Measurements from ENCODE around the gene NMUR1. TPM values are rescaled to one million over a fixed set of nuclear protein-coding genes. Genes with fewer than 3 reads are reported as not detected.

NMUR1 gene
- total and polyA plus RNA-seq, 5 donors from 2014 or later: 0.25 to 0.90 (median 0.35) TPM

DNA sequence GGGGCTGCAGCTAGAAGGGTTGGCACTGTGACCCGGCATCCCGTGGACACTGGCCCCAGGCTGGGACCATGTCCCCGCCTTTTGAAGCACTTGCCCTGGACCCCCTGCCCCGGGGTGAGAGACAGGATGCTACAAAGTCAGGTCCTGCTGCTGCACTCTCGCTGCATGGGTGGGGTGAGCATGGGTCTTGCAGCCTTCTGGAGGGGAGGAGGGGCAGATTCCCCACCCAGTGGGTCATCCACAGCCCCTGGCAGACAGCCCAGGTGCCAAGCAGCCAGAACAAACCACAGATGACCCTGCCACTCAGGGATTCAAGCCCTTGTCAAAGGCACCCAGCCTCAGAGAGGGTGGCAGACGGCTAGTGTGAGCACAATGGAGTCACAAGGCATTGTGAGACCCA lies 5.7 kb upstream of the NMUR1 start:
- H3K27ac Mint-ChIP-seq: no peak overlapping the region
- no peak overlapping the region for H3K4me3 ChIP-seq (ENCODE audit: low read depth, low read length)
- no peaks in the 10 kb centered on the region for H3K36me3 Mint-ChIP-seq
- ATAC-seq (ENCODE audit: low read depth in 2 of 2) (no peak), DNase-seq (no peak)
- H3K4me3 Mint-ChIP-seq: no peak overlapping the region
- peaks cover 0 to 6% (median 0%) of the 10 kb centered on the region in 7 donors for H3K9me3 Mint-ChIP-seq
- H3K4me1 Mint-ChIP-seq: peaks cover 0 to 17% (median 7%) of the 10 kb centered on the region in 4 donors
- H3K36me3 ChIP-seq (ENCODE audit: control insufficient read depth, insufficient read depth, low read length): no peaks in the 10 kb centered on the region
- peaks cover 3% of the 10 kb centered on the region for H3K4me1 ChIP-seq (ENCODE audit: control insufficient read depth, insufficient read depth, low read length, poor library complexity, severe bottlenecking)
- peaks cover 4% of the 10 kb centered on the region for H3K27me3 Mint-ChIP-seq
- H3K27me3 ChIP-seq (ENCODE audit: control insufficient read depth, insufficient read depth, low read length): no peaks in the 10 kb centered on the region
- no peak overlapping the region for H3K27ac ChIP-seq (ENCODE audit: insufficient read depth, low read length, poor library complexity, severe bottlenecking)
- H3K9me3 ChIP-seq (ENCODE audit: control insufficient read depth in 2 of 2, low read length in 2 of 2): no peaks in the 10 kb centered on the region

DNA sequence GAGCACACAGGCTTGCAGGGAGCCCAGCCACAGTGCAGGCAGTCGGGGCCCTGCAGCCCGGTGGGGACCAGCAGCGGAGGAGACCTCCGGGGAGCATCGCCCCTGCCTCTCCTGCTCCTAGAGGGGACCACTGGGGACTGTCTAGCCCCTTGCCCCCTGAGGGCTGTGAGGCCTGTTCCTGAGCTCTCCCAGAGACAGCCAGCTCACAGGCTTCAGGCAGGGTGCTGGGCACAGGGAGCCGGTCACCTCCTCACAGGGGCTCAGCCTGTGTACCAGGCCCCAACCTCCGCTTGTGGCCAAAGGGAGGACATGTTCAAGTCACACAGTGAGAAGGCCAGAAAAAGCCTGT lies 3.5 kb upstream of the NMUR1 start:
- H3K27ac ChIP-seq (ENCODE audit: insufficient read depth, low read length, poor library complexity, severe bottlenecking): no peak overlapping the region
- H3K36me3 ChIP-seq (ENCODE audit: control insufficient read depth, insufficient read depth, low read length): no peaks in the 10 kb centered on the region
- Mint-ChIP-seq H3K4me3 (peak overlapping the region in 1 of 4 donors; percentile 38), H3K9me3 (peaks cover 0 to 2% (median 0%) of the 10 kb centered on the region in 7 donors), H3K4me1 (peaks cover 0 to 16% (median 8%) of the 10 kb centered on the region in 4 donors), H3K36me3 (no peaks in the 10 kb centered on the region), H3K27me3 (peaks cover 11% of the 10 kb centered on the region), H3K27ac (no peak overlapping the region)
- peaks cover 15% of the 10 kb centered on the region for H3K4me1 ChIP-seq (ENCODE audit: control insufficient read depth, insufficient read depth, low read length, poor library complexity, severe bottlenecking)
- H3K4me3 ChIP-seq (ENCODE audit: low read depth, low read length): no peak overlapping the region
- no peak for DNase-seq
- H3K9me3 ChIP-seq (ENCODE audit: control insufficient read depth in 2 of 2, low read length in 2 of 2): no peaks in the 10 kb centered on the region
- peaks cover 2% of the 10 kb centered on the region for H3K27me3 ChIP-seq (ENCODE audit: control insufficient read depth, insufficient read depth, low read length)
- no peak for ATAC-seq (ENCODE audit: low read depth in 2 of 2)

DNA sequence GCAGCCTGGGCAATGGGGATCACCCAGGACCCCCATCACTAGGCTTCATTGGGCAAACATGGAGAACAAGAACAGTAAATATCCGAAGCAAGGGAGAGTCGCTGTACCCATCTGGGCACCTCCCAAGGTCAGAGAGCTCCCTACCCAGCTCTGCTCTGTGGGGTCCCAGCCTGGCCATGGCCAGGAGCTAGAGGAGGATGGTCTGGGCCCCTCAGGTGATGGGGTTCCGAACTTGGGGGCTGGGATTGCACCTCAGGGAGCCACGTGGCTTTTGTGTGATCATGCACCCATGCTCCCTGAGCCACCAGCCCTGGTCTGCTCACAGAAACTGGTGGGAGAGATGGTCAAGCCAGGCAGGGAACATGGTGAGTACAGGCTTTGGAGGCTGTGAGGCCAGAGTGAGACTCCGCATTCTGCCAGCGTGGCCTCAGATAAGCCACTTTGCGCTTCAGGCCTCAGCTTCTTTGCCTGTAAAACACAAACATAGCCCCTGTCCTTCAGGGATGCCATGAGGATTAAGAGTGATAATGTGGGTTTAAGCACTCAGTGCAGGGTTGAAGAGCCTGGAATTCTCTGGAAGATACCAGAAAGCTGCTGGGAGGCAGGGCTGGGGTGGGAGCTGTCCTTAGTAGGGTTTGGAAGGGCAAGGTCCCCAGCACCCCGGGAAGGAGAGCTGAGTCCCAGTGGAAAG lies 3.0 kb upstream of the NMUR1 start:
- H3K4me1 Mint-ChIP-seq: peaks cover 0 to 16% (median 8%) of the 10 kb centered on the region in 4 donors
- H3K4me3 ChIP-seq (ENCODE audit: low read depth, low read length): no peak overlapping the region
- peak overlapping the region in 1 of 4 donors; percentile 38 for H3K4me3 Mint-ChIP-seq
- H3K4me1 ChIP-seq (ENCODE audit: control insufficient read depth, insufficient read depth, low read length, poor library complexity, severe bottlenecking): peaks cover 15% of the 10 kb centered on the region
- no peak overlapping the region for H3K27ac ChIP-seq (ENCODE audit: insufficient read depth, low read length, poor library complexity, severe bottlenecking)
- peaks cover 0 to 2% (median 0%) of the 10 kb centered on the region in 7 donors for H3K9me3 Mint-ChIP-seq
- no peaks in the 10 kb centered on the region for H3K9me3 ChIP-seq (ENCODE audit: control insufficient read depth in 2 of 2, low read length in 2 of 2)
- H3K27me3 Mint-ChIP-seq: peaks cover 11% of the 10 kb centered on the region
- no peak for DNase-seq
- H3K27me3 ChIP-seq (ENCODE audit: control insufficient read depth, insufficient read depth, low read length): peaks cover 2% of the 10 kb centered on the region
- no peak for ATAC-seq (ENCODE audit: low read depth in 2 of 2)
- no peaks in the 10 kb centered on the region for H3K36me3 Mint-ChIP-seq
- no peak overlapping the region for H3K27ac Mint-ChIP-seq
- H3K36me3 ChIP-seq (ENCODE audit: control insufficient read depth, insufficient read depth, low read length): no peaks in the 10 kb centered on the region

DNA sequence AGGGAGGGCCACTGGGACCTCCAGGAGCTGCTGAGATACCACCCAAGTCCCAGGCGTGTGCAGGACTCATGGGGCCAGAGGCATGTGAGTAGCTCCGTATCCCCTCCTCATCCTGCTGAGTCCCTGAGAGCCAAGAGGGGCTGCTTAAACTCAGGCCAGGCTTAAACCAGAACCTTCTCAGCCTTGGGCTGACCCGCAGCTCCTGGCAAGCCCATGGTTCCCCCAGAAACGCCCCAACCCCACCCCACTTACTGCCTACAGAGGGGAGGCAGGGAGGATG lies 2.5 kb upstream of the NMUR1 start:
- Mint-ChIP-seq H3K27me3 (peaks cover 15% of the 10 kb centered on the region), H3K36me3 (no peaks in the 10 kb centered on the region), H3K27ac (no peak overlapping the region), H3K4me3 (no peak overlapping the region), H3K9me3 (peaks cover 0 to 2% (median 0%) of the 10 kb centered on the region in 7 donors), H3K4me1 (peaks cover 0 to 16% (median 8%) of the 10 kb centered on the region in 4 donors)
- peaks cover 15% of the 10 kb centered on the region for H3K4me1 ChIP-seq (ENCODE audit: control insufficient read depth, insufficient read depth, low read length, poor library complexity, severe bottlenecking)
- ATAC-seq (ENCODE audit: low read depth in 2 of 2) (no peak), DNase-seq (no peak)
- no peak overlapping the region for H3K27ac ChIP-seq (ENCODE audit: insufficient read depth, low read length, poor library complexity, severe bottlenecking)
- H3K9me3 ChIP-seq (ENCODE audit: control insufficient read depth in 2 of 2, low read length in 2 of 2): no peaks in the 10 kb centered on the region
- peaks cover 2% of the 10 kb centered on the region for H3K27me3 ChIP-seq (ENCODE audit: control insufficient read depth, insufficient read depth, low read length)
- no peaks in the 10 kb centered on the region for H3K36me3 ChIP-seq (ENCODE audit: control insufficient read depth, insufficient read depth, low read length)
- no peak overlapping the region for H3K4me3 ChIP-seq (ENCODE audit: low read depth, low read length)

DNA sequence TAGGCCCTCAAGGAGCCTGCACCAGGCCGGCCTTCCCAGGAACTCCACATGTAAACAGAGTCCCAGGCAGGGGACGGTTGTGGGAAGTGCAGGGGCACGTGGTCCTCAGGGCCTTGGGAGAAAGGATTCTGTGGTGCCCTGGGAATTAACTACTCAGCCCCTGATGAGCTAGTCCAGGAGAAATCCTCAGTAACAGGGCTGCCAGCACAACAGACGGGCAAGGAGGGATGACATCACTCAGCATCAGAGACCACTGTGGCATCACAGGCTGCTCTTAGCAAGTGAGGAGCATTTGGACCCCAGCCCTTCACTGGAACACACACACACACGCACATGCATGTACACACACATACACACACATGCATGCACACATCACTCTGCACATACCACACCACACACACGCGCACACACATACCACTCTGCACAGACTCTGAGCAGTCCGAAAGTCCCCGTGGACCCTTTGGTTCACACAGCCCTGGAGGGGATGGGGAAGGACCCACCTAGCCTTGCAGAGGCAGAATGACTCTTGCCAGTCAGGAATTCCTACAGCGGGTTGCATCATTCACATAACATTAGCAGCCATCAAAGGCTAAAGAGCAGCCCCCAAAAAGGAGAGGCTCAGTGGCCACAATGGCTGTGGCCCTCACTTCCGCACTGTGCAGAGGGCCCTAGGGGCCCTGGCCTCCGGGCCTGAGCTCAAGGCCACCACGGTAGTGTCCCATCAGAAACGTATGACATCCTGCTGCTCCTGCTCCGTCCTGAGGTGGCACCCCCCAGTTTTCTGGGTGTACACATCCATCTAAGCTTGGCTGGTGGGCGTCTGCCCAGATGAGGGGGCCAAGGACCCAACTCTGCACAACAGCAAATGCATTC lies 1.9 kb upstream of the NMUR1 start:
- H3K36me3 Mint-ChIP-seq: no peaks in the 10 kb centered on the region
- peaks cover 19% of the 10 kb centered on the region for H3K27me3 Mint-ChIP-seq
- peak overlapping the region in 2 of 4 donors; percentile 28 to 86 for H3K4me3 Mint-ChIP-seq
- Histone ChIP-seq H3K4me1 (ENCODE audit: control insufficient read depth, insufficient read depth, low read length, poor library complexity, severe bottlenecking) (peaks cover 15% of the 10 kb centered on the region), H3K27me3 (ENCODE audit: control insufficient read depth, insufficient read depth, low read length) (peaks cover 2% of the 10 kb centered on the region), H3K36me3 (ENCODE audit: control insufficient read depth, insufficient read depth, low read length) (no peaks in the 10 kb centered on the region), H3K4me3 (ENCODE audit: low read depth, low read length) (no peak overlapping the region), H3K27ac (ENCODE audit: insufficient read depth, low read length, poor library complexity, severe bottlenecking) (no peak overlapping the region), H3K9me3 (ENCODE audit: control insufficient read depth in 2 of 2, low read length in 2 of 2) (no peaks in the 10 kb centered on the region)
- H3K9me3 Mint-ChIP-seq: peaks cover 0 to 2% (median 0%) of the 10 kb centered on the region in 7 donors
- DNase-seq (no peak), ATAC-seq (ENCODE audit: low read depth in 2 of 2) (no peak)
- H3K4me1 Mint-ChIP-seq: peaks cover 0 to 16% (median 8%) of the 10 kb centered on the region in 4 donors
- H3K27ac Mint-ChIP-seq: no peak overlapping the region

DNA sequence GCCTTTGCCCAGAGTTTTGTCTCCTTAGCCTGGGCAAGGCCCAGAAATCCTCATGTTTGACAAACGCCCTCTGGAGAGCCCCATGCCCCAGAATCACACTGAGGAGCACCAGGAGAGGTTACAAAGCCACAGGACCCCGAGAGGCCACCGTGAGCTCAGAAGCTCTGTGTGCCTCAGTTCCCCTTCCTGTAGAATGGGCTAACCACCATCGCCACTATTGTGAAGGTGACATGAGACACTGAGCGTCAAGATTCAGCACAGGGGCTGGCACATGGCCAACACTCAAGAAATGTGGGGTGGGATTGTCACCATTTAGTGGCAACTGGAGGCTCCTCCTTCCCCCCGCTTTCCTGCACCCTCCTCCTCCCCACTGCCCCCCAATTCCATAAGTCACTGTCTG lies 1.2 kb upstream of the NMUR1 start:
- H3K27ac ChIP-seq (ENCODE audit: insufficient read depth, low read length, poor library complexity, severe bottlenecking): no peak overlapping the region
- H3K36me3 Mint-ChIP-seq: no peaks in the 10 kb centered on the region
- no peak overlapping the region for H3K4me3 ChIP-seq (ENCODE audit: low read depth, low read length)
- peaks cover 15% of the 10 kb centered on the region for H3K4me1 ChIP-seq (ENCODE audit: control insufficient read depth, insufficient read depth, low read length, poor library complexity, severe bottlenecking)
- H3K4me1 Mint-ChIP-seq: peaks cover 0 to 16% (median 8%) of the 10 kb centered on the region in 4 donors
- peaks cover 2% of the 10 kb centered on the region for H3K27me3 ChIP-seq (ENCODE audit: control insufficient read depth, insufficient read depth, low read length)
- no peaks in the 10 kb centered on the region for H3K36me3 ChIP-seq (ENCODE audit: control insufficient read depth, insufficient read depth, low read length)
- DNase-seq: no peak
- H3K9me3 Mint-ChIP-seq: peaks cover 0 to 2% (median 0%) of the 10 kb centered on the region in 7 donors
- ATAC-seq (ENCODE audit: low read depth in 2 of 2): no peak
- no peaks in the 10 kb centered on the region for H3K9me3 ChIP-seq (ENCODE audit: control insufficient read depth in 2 of 2, low read length in 2 of 2)
- H3K27ac Mint-ChIP-seq: no peak overlapping the region
- H3K27me3 Mint-ChIP-seq: peaks cover 19% of the 10 kb centered on the region
- H3K4me3 Mint-ChIP-seq: peak overlapping the region in 1 of 4 donors; percentile 56

DNA sequence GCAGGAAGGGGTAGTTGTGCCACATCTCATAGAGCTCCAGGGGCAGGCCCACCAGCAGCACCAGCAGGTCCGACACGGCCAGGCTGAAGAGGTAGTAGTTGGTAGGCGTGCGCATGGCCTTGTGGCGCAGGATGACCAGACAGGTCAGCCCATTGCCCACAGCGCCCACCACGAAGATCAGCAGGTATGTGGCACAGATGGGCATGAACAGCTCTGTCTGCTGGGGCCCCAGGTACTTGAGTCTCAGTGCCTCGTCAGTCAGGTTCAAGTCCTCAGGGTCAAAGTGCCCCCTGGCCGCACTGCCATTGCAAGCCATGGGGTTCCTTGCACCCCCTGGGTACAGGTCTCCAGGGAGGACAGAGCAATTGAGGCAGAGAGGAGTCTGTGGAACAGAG lies 1.6 kb downstream of the NMUR1 start:
- Histone ChIP-seq H3K27ac (ENCODE audit: insufficient read depth, low read length, poor library complexity, severe bottlenecking) (no peak overlapping the region), H3K9me3 (ENCODE audit: control insufficient read depth in 2 of 2, low read length in 2 of 2) (no peaks in the 10 kb centered on the region), H3K4me1 (ENCODE audit: control insufficient read depth, insufficient read depth, low read length, poor library complexity, severe bottlenecking) (peaks cover 31% of the 10 kb centered on the region), H3K4me3 (ENCODE audit: low read depth, low read length) (no peak overlapping the region), H3K36me3 (ENCODE audit: control insufficient read depth, insufficient read depth, low read length) (no peaks in the 10 kb centered on the region), H3K27me3 (ENCODE audit: control insufficient read depth, insufficient read depth, low read length) (peaks cover 2% of the 10 kb centered on the region)
- peaks cover 0 to 2% (median 0%) of the 10 kb centered on the region in 7 donors for H3K9me3 Mint-ChIP-seq
- no peak overlapping the region for H3K27ac Mint-ChIP-seq
- H3K27me3 Mint-ChIP-seq: peaks cover 14% of the 10 kb centered on the region
- H3K4me1 Mint-ChIP-seq: peaks cover 0 to 23% (median 12%) of the 10 kb centered on the region in 4 donors
- H3K4me3 Mint-ChIP-seq: no peak overlapping the region
- no peaks in the 10 kb centered on the region for H3K36me3 Mint-ChIP-seq
- DNase-seq: no peak
- no peak for ATAC-seq (ENCODE audit: low read depth in 2 of 2)

Data from CD4-positive, CD25-positive, alpha-beta regulatory T cell (primary cell).